ENCODE data around the gene RAB2B. TPM values are rescaled to one million over a fixed set of nuclear protein-coding genes. Genes with fewer than 3 reads are reported as not detected.

Gene RAB2B
- total RNA-seq, 6 donors from 2014 or later = 13.1 to 40.2 (median 33.0) TPM

DNA sequence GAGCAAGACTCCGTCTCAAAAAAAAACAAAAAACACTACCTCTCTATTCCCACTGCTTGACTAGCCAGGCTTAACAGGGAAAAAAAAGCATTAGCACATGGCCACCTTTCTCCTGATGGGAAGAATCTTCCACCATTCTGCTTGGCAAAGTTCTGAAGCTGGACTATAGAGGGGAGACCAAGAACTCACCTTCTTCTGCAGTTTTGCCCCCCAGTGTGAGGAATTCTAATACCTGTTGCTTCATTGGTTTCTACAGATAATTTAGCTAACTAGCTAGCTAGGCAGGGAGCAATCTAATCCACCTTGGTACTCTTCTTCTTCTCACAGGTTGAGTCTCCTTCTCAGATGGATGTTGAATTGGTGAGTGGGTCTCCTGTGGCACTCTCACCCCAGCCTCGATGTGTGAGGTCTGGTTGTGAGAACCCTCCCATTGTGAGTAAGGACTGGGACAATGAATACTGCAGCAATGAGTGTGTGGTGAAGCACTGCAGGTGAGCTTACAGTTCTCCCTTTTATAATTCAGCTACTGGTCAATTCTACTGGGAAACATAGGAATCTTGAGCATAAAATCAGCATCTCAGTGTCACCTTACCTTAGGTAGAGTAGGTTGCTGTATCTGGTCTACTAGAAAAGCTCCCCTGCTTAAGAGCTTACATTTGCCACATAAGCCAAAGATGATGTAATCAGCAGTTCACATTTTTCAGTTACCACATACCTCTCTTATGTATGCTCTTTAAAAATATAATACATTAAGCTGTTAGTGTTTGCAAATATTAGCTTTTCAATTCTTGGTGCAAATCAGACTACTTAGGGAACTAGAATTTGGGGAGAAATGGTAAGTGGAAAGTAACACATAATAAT is 18.4 kb upstream of the RAB2B start:
- Histone ChIP-seq H3K27me3 (no peaks in the 10 kb centered on the region), H3K36me3 (peaks cover 28 to 97% (median 90%) of the 10 kb centered on the region in 4 donors), H3K4me3 (no peak overlapping the region), H3K9me3 (no peaks in the 10 kb centered on the region), H3K27ac (peak overlapping the region; percentile 19 to 53 (median 49)), H3K4me1 (peaks cover 0 to 13% (median 7%) of the 10 kb centered on the region in 4 donors)
- 29 to 80% methylated on average over 2 of the region's 2 CpGs for WGBS, 2 donors
- DNase-seq (no peak), ATAC-seq (ENCODE audit: low FRiP score in 2 of 2) (peak; percentile 51 to 78)
- TF ChIP-seq, protein P1, sequence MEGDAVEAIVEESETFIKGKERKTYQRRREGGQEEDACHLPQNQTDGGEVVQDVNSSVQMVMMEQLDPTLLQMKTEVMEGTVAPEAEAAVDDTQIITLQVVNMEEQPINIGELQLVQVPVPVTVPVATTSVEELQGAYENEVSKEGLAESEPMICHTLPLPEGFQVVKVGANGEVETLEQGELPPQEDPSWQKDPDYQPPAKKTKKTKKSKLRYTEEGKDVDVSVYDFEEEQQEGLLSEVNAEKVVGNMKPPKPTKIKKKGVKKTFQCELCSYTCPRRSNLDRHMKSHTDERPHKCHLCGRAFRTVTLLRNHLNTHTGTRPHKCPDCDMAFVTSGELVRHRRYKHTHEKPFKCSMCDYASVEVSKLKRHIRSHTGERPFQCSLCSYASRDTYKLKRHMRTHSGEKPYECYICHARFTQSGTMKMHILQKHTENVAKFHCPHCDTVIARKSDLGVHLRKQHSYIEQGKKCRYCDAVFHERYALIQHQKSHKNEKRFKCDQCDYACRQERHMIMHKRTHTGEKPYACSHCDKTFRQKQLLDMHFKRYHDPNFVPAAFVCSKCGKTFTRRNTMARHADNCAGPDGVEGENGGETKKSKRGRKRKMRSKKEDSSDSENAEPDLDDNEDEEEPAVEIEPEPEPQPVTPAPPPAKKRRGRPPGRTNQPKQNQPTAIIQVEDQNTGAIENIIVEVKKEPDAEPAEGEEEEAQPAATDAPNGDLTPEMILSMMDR (IDR thresholded peaks at IDR 0.05) = no peak
- no peak for TF ChIP-seq POLR2AphosphoS5 (IDR thresholded peaks at IDR 0.05)
- no peak for TF ChIP-seq POLR2A (IDR thresholded peaks at IDR 0.05)
- TF ChIP-seq EP300 (IDR thresholded peaks at IDR 0.05) = no peak

DNA sequence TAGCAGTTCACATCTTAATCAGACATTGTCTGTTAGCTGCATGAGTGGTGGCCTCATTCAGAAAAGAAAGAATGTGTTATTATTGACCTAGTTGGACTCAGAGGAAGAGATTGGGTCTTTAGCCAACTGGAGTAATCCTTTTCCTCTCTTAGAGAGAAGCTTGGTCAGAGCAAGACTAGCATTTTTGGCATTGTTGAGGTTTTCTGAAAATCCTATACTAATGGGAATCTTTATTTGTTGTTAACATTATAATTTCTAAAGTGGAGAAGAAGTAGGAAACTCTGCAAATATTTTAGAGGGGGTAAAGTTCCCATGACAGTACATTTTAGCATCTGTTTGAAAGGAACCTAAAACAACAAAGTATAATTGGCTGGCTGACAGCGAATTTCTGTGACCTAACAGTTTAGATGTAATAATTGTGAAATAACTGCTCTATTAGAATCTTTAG is 9.9 kb upstream of the RAB2B start:
- ATAC-seq (ENCODE audit: low FRiP score in 2 of 2) (no peak), DNase-seq (no peak)
- H3K36me3 ChIP-seq = peaks cover 27 to 67% (median 47%) of the 10 kb centered on the region in 4 donors
- H3K9me3 ChIP-seq = no peaks in the 10 kb centered on the region
- TF ChIP-seq EP300 (IDR thresholded peaks at IDR 0.05) = no peak
- TF ChIP-seq POLR2AphosphoS5 (IDR thresholded peaks at IDR 0.05) = no peak
- no peak for TF ChIP-seq POLR2A (IDR thresholded peaks at IDR 0.05)
- TF ChIP-seq, protein P1 (IDR thresholded peaks at IDR 0.05) = no peak
- H3K4me3 ChIP-seq = no peak overlapping the region
- no peaks in the 10 kb centered on the region for H3K4me1 ChIP-seq
- H3K27ac ChIP-seq = no peak overlapping the region
- no peaks in the 10 kb centered on the region for H3K27me3 ChIP-seq
- WGBS, 2 donors = 83 to 86% methylated on average over 1 of the region's 1 CpG

DNA sequence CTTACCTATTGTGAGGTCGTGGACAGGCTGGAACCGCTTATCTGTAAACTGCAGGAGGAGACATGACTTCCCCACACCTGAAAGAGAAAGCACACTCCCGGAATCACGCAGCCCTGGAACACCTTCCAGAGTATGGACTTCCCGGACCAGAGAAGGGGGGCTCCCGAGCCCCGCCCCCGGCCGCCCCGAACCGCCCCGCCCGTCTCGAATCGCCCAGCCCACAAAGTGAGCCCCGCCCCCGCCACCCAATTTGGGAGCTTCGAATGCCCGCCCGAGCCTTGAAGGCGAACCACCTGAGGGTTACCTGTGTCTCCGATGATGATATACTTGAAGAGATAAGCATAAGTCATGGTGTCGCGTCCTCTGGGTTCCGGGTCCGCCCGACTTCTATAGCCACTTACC is 235 bp downstream of the RAB2B start:
- no peak for TF ChIP-seq POLR2AphosphoS5 (IDR thresholded peaks at IDR 0.05)
- TF ChIP-seq, protein P1 (IDR thresholded peaks at IDR 0.05) = no peak
- no peak for TF ChIP-seq EP300 (IDR thresholded peaks at IDR 0.05)
- no peak for TF ChIP-seq POLR2A (IDR thresholded peaks at IDR 0.05)
- Histone ChIP-seq H3K27ac (peak overlapping the region; percentile 85 to 93 (median 90)), H3K4me3 (peak overlapping the region; percentile 64 to 93 (median 76)), H3K36me3 (peaks cover 7 to 44% (median 10%) of the 10 kb centered on the region in 4 donors), H3K9me3 (no peaks in the 10 kb centered on the region), H3K4me1 (peaks cover 18 to 23% (median 21%) of the 10 kb centered on the region in 4 donors), H3K27me3 (no peaks in the 10 kb centered on the region)
- ATAC-seq (ENCODE audit: low FRiP score in 2 of 2) (peak; percentile 94 to 95), DNase-seq (peak; percentile 92 to 97)
- 0 to 1% methylated on average over 11 to 24 of the region's 27 CpGs for WGBS, 2 donors

DNA sequence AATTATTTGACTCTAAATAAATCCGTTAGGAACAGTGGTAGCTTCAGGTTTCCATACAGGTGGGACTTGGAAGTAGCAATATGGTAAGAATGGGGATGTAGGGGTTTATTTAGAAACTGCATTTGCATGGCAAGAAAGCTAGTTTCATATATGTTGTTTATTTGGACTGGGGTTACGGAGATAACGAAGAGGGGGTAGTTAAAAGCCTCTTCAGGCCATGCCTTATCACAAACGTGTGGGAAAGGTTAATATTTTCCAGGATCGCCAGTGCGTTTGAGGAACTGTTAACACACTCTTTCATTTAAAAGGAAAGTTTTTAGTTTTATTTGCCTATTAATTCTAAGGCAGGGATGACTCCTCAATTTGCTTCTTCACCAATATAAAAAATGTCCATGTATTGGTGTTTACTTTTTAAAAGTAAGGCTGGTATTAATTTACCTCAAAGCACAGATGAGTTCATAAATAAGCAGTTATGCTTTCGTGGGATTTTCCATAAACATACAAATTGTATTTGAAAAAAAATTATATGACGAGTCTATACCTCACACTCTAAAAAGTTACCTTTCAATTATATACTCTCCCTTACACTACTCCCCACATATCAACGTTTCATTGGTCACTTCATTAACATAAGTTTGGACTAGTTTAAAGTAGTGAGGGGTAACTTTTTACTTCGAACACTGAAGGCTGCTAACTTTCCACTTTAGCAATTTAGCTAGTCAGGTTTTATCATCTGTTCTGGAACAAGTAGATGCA is 814 bp downstream of the RAB2B start:
- TF ChIP-seq, protein P1 (IDR thresholded peaks at IDR 0.05) = no peak
- no peak for TF ChIP-seq POLR2A (IDR thresholded peaks at IDR 0.05)
- TF ChIP-seq EP300 (IDR thresholded peaks at IDR 0.05) = no peak
- no peak for TF ChIP-seq POLR2AphosphoS5 (IDR thresholded peaks at IDR 0.05)
- DNase-seq = no peak
- Histone ChIP-seq H3K36me3 (peaks cover 5 to 41% (median 8%) of the 10 kb centered on the region in 4 donors), H3K27ac (peak overlapping the region; percentile 85 to 93 (median 90)), H3K4me3 (peak overlapping the region; percentile 64 to 93 (median 76)), H3K4me1 (peaks cover 18 to 23% (median 21%) of the 10 kb centered on the region in 4 donors), H3K27me3 (no peaks in the 10 kb centered on the region), H3K9me3 (no peaks in the 10 kb centered on the region)
- no peak for ATAC-seq (ENCODE audit: low FRiP score in 2 of 2)
- 30 to 40% methylated on average over 10 of the region's 10 CpGs for WGBS, 2 donors

All from upper lobe of left lung (tissue), 6 donors.